Retinal pigment epithelial cell (primary cell): Measurements from ENCODE around the gene ADGRD2.

Experiments
- DNase-seq: peaks from one replicate; pipeline ENCODE4 v3.0.0-alpha.2; 2010; ENCODE audit warnings: low read depth
- H3K4me3 ChIP-seq: 2 replicates; pipeline ENCODE4 v1.5.1; 2011; ENCODE audit warnings: mild to moderate bottlenecking, low read length, control low read depth, moderate library complexity
- CTCF ChIP-seq: conservative IDR thresholded peaks from 2 replicates; pipeline ENCODE4 v1.5.1; 2011; ENCODE audit warnings: low read depth, low read length, control low read depth, inconsistent platforms

The ADGRD2 gene

DNA sequence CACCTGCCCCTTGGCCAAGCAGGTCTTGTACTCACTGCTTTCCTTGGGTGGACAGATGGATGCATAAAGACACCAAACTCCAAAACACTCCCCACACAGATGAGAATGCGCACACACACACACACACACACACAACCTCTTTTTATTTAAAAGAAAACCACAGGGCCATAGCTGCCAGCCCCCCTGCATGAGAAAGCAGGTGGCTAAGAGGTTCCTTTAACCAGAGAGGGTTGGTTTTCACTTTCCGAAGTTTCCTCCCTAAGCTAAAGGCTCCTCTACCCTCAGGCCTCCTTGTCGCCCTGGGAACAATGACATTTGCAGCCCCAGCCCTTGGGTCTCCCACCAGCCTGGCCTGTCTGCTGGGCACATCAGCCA, 45.8 kb downstream of the ADGRD2 start:
- no peak for TF ChIP-seq CTCF
- H3K4me3 ChIP-seq, result no peak overlapping the region
- no peak for DNase-seq

GRCh38 chr9:124496463-124496862, 46.2 kb downstream of the ADGRD2 start:
- no peak overlapping the region for H3K4me3 ChIP-seq
- DNase-seq, result no peak
- no peak for TF ChIP-seq CTCF

DNA sequence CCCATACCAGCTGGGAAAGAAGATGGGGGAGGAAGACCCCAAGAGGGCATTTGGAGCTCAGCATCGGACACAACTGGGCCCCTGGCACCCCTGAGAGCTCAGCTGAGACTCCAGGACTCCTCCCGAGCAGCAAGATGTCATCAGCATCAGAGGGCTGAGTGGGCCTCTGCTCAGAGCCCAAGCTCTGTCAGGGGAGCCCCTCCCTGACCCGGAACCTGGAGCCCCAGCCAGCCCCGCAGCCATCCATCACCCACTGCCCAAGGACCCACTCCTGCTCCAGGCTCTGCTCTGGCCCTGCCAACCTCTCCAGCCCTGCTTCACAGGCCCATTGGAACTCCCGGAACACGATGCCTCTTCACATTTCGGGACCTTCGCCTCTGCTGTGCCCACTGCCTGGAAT, 47.2 kb downstream of the ADGRD2 start:
- DNase-seq, result no peak
- no peak overlapping the region for H3K4me3 ChIP-seq
- TF ChIP-seq CTCF, result no peak

DNA sequence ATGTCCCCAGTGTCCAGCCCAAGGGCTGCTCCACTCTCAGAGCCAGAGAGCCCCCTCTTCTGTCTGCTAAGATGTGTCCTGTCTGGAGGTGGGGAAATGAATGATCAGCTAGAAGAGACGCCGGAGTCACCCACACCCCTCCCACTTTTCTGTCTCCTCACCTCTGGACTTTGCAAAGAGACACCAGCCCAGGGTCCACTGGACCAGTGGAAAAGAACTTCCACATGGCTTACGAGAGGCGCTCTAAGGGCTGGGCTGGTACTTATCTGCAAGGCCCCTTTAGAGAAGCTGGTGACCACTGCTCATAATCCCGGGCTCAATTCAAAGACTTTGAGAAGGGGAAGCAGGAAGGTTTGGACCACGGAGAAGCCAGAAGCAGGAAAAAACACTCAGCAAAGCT, 47.8 kb downstream of the ADGRD2 start:
- DNase-seq, result no peak
- no peak overlapping the region for H3K4me3 ChIP-seq
- TF ChIP-seq CTCF, result no peak

DNA sequence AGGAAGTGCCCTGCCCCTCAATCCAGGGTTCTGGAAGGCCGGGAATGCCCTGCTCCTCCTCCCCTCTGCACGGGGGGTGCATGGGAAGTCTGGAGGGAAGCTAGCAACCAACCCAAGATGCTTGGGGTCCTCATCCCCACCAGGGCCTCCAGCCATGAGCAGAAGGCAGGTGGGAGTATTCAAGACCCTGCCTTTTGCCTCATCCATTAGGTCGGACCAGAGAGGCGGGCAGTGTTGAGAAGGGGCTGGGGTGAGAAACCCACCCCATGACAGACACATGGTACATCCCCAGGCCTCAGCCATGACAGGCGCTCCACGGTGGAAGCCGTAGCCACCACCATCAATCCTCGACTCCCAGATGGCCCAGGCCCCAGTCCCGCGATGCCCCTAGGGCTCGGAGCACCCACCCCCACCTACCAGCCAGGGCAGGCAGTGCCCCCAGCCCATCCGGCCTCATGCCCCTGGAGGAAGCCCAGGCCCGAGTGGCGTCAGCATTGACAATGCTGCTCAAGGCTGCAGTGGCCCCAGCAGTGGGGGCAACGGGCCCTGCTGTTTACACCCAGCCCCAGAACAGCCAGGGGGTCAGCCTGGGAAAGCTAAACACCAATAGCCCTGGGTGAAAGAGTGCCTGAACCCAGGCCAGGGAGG, 48.4 kb downstream of the ADGRD2 start:
- no peak for TF ChIP-seq CTCF
- no peak for DNase-seq

DNA sequence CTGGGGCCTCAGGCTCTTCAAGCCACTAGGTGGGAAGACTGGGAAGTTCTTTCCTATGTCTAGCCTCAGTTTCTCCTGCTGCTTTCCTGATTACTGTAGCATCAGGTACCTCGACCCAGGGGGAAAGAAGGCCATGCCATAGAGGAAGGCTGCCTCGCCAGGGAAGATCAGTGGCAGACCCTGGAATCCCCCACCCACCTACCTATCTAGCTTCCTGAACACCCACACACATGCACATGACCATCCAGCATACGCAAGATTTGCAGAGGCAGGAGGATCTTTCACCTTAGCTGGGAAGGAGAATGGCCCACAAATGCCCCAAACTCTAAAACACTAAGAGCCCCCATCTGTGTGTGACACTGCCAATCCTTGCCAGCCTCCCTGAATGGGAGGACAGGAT, 49.0 kb downstream of the ADGRD2 start:
- DNase-seq, result no peak

More for the DNA sequence above, 48.4 kb downstream of the ADGRD2 start:
- no peak overlapping the region for H3K4me3 ChIP-seq

More for the DNA sequence above, 49.0 kb downstream of the ADGRD2 start:
- no peak for TF ChIP-seq CTCF
- H3K4me3 ChIP-seq, result no peak overlapping the region
